22Rv1 (cell line): ENCODE results near the gene CFAP410.

Source experiments
- CTCF ChIP-seq: fragments of 450-650 bp; IDR thresholded peaks from 2 replicates; pipeline ENCODE4 v1.5.1; 2017; ENCODE audit warnings: mild to moderate bottlenecking
- ZFX ChIP-seq: fragments of 450-650 bp; IDR thresholded peaks from 2 replicates; pipeline ENCODE4 v1.6.1; 2017; ENCODE audit warnings: antibody characterized with exemption, borderline replicate concordance

- TF ChIP-seq CTCF (no peak), ZFX (no peak)
These were observed 12.9 kb downstream of the CFAP410 start for GRCh38 chr21:44326272-44326647.
